ENCODE data around the gene APP. TPM values are rescaled to one million over a fixed set of nuclear protein-coding genes. Genes with fewer than 3 reads are reported as not detected.

The APP gene
- total and polyA plus RNA-seq, 10 of the 15 experiments (the other 5 are each of a cell fraction or from before 2014, with no cell fraction given), result 8.8 to 94.9 (median 51.0) TPM

DNA sequence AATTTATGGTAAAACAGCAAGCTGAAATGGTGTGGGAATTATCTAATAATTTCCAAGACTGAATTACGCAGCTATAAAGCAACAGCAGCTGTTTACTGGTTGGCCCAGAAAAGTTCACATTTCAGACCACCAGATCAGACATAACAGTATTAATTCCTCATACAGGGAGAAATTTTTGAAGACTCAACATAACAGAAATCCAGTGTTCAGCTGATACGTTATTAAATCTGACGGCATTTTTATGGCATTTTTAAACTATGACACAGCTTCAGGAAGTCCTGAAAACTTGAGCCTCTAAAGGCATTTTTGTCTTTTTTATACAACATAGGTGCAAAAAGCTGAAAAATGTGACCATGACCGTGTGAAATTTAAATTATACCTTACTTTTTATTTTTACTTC lies 91.2 kb downstream of the APP start (continued):
- no peak for TF ChIP-seq SIX5 (IDR thresholded peaks at IDR 0.05; ENCODE audit: low read depth, low read length, severe bottlenecking)
- TF ChIP-seq, protein P1, sequence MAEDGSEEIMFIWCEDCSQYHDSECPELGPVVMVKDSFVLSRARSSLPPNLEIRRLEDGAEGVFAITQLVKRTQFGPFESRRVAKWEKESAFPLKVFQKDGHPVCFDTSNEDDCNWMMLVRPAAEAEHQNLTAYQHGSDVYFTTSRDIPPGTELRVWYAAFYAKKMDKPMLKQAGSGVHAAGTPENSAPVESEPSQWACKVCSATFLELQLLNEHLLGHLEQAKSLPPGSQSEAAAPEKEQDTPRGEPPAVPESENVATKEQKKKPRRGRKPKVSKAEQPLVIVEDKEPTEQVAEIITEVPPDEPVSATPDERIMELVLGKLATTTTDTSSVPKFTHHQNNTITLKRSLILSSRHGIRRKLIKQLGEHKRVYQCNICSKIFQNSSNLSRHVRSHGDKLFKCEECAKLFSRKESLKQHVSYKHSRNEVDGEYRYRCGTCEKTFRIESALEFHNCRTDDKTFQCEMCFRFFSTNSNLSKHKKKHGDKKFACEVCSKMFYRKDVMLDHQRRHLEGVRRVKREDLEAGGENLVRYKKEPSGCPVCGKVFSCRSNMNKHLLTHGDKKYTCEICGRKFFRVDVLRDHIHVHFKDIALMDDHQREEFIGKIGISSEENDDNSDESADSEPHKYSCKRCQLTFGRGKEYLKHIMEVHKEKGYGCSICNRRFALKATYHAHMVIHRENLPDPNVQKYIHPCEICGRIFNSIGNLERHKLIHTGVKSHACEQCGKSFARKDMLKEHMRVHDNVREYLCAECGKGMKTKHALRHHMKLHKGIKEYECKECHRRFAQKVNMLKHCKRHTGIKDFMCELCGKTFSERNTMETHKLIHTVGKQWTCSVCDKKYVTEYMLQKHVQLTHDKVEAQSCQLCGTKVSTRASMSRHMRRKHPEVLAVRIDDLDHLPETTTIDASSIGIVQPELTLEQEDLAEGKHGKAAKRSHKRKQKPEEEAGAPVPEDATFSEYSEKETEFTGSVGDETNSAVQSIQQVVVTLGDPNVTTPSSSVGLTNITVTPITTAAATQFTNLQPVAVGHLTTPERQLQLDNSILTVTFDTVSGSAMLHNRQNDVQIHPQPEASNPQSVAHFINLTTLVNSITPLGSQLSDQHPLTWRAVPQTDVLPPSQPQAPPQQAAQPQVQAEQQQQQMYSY (CRISPR knock-in tag; IDR thresholded peaks at IDR 0.05), result no peak

DNA sequence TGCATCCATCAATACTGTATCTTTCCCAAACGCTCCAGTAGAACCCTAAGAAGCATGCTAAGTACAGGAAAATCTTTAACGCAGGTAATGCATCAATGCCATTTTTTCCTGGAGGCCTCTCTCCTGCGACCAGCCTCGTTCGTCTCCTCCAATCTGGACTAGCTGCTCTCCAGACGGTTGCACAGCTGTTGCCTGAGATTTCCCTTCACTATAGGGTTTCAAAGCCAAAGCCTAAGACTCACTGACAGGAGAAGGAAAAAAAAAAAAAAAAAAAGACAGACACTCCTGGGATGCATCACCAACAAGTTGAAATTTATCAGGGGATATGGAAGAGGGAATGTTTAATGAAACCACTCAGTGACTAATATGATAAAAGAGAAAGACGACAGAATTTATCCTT lies 93.0 kb downstream of the APP start:
- WGBS (ENCODE audit: insufficient coverage, insufficient replicate concordance, low lambda C conversion rate, missing lambda C conversion rate), result 43% methylated on average over 7 of the region's 7 CpGs
- Histone ChIP-seq H3K79me2 (ENCODE audit: control insufficient read depth, insufficient read depth, low read length) (no peaks in the 10 kb centered on the region), H4K20me1 (ENCODE audit: control insufficient read depth, insufficient read depth) (no peaks in the 10 kb centered on the region), H3K36me3 (ENCODE audit: control insufficient read depth in 2 of 2, insufficient read depth in 2 of 2, low read length in 1 of 2) (no peaks in the 10 kb centered on the region), H3K4me3 (no peak overlapping the region), H3K9ac (ENCODE audit: control insufficient read depth, insufficient read depth, low read length) (no peak overlapping the region), H3K4me1 (ENCODE audit: control insufficient read depth, insufficient read depth, low read length) (no peaks in the 10 kb centered on the region), H2AFZ (ENCODE audit: control insufficient read depth, low read depth, low read length) (no peak overlapping the region), H3K27me3 (replicated peaks in 1 of 2; ENCODE audit: control insufficient read depth in 2 of 2, insufficient read depth in 2 of 2, low read length in 1 of 2) (no peaks in the 10 kb centered on the region), H3K9me3 (replicated peaks; ENCODE audit: control insufficient read depth, insufficient read depth, low read length) (no peaks in the 10 kb centered on the region), H3K27ac (ENCODE audit: control insufficient read depth, insufficient read depth) (no peak overlapping the region), H3K4me2 (ENCODE audit: control insufficient read depth, insufficient read depth) (no peak overlapping the region)
- ATAC-seq (no peak), DNase-seq (ENCODE audit: low read depth, low spot score) (no peak), FAIRE-seq (no peak)
- ChIA-PET SMC1A (ENCODE audit: uncharacterized antibody, unreplicated experiment) (no interaction called here), CTCF (no interaction called here), RAD21 (ENCODE audit: unreplicated experiment) (no interaction called here), POLR2A (no interaction called here)
- intact Hi-C loops (cut with micrococcal nuclease; ENCODE audit: unreplicated experiment) (no loop called here), in situ Hi-C loops (cut with MboI) (no loop called here)
- BruUV-seq (replicated peaks), result no TSS peak
- TF ChIP-seq, protein P2, sequence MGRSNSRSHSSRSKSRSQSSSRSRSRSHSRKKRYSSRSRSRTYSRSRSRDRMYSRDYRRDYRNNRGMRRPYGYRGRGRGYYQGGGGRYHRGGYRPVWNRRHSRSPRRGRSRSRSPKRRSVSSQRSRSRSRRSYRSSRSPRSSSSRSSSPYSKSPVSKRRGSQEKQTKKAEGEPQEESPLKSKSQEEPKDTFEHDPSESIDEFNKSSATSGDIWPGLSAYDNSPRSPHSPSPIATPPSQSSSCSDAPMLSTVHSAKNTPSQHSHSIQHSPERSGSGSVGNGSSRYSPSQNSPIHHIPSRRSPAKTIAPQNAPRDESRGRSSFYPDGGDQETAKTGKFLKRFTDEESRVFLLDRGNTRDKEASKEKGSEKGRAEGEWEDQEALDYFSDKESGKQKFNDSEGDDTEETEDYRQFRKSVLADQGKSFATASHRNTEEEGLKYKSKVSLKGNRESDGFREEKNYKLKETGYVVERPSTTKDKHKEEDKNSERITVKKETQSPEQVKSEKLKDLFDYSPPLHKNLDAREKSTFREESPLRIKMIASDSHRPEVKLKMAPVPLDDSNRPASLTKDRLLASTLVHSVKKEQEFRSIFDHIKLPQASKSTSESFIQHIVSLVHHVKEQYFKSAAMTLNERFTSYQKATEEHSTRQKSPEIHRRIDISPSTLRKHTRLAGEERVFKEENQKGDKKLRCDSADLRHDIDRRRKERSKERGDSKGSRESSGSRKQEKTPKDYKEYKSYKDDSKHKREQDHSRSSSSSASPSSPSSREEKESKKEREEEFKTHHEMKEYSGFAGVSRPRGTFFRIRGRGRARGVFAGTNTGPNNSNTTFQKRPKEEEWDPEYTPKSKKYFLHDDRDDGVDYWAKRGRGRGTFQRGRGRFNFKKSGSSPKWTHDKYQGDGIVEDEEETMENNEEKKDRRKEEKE (IDR thresholded peaks at IDR 0.05), result no peak
- TF ChIP-seq, protein P3, sequence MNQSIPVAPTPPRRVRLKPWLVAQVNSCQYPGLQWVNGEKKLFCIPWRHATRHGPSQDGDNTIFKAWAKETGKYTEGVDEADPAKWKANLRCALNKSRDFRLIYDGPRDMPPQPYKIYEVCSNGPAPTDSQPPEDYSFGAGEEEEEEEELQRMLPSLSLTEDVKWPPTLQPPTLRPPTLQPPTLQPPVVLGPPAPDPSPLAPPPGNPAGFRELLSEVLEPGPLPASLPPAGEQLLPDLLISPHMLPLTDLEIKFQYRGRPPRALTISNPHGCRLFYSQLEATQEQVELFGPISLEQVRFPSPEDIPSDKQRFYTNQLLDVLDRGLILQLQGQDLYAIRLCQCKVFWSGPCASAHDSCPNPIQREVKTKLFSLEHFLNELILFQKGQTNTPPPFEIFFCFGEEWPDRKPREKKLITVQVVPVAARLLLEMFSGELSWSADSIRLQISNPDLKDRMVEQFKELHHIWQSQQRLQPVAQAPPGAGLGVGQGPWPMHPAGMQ (IDR thresholded peaks at IDR 0.05; ENCODE audit: borderline replicate concordance), result no peak
- TF ChIP-seq NFIC (IDR thresholded peaks at IDR 0.05; ENCODE audit: low read depth, low read length) (no peak), STAT3 (IDR thresholded peaks at IDR 0.05; ENCODE audit: low read depth, low read length) (no peak), PAX5 (IDR thresholded peaks at IDR 0.05; ENCODE audit: borderline replicate concordance, low read depth, low read length) (no peak), ZNF384 (IDR thresholded peaks at IDR 0.05; ENCODE audit: borderline replicate concordance, low read depth, low read length) (no peak), ASH2L (IDR thresholded peaks at IDR 0.05; ENCODE audit: borderline replicate concordance, low read depth) (no peak)
- TF ChIP-seq, protein P4, sequence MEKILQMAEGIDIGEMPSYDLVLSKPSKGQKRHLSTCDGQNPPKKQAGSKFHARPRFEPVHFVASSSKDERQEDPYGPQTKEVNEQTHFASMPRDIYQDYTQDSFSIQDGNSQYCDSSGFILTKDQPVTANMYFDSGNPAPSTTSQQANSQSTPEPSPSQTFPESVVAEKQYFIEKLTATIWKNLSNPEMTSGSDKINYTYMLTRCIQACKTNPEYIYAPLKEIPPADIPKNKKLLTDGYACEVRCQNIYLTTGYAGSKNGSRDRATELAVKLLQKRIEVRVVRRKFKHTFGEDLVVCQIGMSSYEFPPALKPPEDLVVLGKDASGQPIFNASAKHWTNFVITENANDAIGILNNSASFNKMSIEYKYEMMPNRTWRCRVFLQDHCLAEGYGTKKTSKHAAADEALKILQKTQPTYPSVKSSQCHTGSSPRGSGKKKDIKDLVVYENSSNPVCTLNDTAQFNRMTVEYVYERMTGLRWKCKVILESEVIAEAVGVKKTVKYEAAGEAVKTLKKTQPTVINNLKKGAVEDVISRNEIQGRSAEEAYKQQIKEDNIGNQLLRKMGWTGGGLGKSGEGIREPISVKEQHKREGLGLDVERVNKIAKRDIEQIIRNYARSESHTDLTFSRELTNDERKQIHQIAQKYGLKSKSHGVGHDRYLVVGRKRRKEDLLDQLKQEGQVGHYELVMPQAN (conservative IDR thresholded peaks at IDR 0.05), result no peak
- TF ChIP-seq, protein P5, sequence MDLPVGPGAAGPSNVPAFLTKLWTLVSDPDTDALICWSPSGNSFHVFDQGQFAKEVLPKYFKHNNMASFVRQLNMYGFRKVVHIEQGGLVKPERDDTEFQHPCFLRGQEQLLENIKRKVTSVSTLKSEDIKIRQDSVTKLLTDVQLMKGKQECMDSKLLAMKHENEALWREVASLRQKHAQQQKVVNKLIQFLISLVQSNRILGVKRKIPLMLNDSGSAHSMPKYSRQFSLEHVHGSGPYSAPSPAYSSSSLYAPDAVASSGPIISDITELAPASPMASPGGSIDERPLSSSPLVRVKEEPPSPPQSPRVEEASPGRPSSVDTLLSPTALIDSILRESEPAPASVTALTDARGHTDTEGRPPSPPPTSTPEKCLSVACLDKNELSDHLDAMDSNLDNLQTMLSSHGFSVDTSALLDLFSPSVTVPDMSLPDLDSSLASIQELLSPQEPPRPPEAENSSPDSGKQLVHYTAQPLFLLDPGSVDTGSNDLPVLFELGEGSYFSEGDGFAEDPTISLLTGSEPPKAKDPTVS (IDR thresholded peaks at IDR 0.05; ENCODE audit: low read depth, low read length), result no peak

All from GM12878 (cell line).